ENCODE results near the gene GNAI3. TPM values are rescaled to one million over a fixed set of nuclear protein-coding genes. Genes with fewer than 3 reads are reported as not detected.

The GNAI3 gene
- total RNA-seq, 6 donors from 2014 or later: 2.2 to 9.0 (median 6.0) TPM

DNA sequence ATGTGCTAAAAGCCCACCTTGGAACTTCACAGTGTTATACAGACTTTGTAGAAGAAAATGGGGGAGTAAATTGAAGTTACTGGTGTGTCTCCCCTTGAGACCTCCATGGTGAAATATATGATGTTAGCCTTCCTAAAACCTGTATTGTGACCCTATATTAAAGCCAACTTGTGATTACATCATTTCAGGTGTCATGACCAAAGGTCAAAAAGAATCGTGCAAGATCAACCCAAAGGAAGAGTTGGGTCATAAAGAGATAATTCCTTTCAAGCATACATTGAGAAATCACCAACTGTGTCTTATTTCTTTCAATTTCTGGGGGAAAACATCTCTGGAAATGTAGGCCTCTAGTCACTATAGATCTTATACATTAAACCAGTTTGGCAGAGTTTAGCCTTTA lies 36.4 kb downstream of the GNAI3 start:
- H3K27ac ChIP-seq: no peak overlapping the region
- H3K9me3 ChIP-seq: no peaks in the 10 kb centered on the region
- no peak overlapping the region for H3K4me3 ChIP-seq
- TF ChIP-seq EP300 (IDR thresholded peaks at IDR 0.05) (no peak), POLR2AphosphoS5 (IDR thresholded peaks at IDR 0.05) (no peak), POLR2A (IDR thresholded peaks at IDR 0.05) (no peak)
- TF ChIP-seq, protein P1, sequence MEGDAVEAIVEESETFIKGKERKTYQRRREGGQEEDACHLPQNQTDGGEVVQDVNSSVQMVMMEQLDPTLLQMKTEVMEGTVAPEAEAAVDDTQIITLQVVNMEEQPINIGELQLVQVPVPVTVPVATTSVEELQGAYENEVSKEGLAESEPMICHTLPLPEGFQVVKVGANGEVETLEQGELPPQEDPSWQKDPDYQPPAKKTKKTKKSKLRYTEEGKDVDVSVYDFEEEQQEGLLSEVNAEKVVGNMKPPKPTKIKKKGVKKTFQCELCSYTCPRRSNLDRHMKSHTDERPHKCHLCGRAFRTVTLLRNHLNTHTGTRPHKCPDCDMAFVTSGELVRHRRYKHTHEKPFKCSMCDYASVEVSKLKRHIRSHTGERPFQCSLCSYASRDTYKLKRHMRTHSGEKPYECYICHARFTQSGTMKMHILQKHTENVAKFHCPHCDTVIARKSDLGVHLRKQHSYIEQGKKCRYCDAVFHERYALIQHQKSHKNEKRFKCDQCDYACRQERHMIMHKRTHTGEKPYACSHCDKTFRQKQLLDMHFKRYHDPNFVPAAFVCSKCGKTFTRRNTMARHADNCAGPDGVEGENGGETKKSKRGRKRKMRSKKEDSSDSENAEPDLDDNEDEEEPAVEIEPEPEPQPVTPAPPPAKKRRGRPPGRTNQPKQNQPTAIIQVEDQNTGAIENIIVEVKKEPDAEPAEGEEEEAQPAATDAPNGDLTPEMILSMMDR (IDR thresholded peaks at IDR 0.05): no peak
- H3K4me1 ChIP-seq: no peaks in the 10 kb centered on the region
- DNase-seq (no peak), ATAC-seq (ENCODE audit: low FRiP score in 2 of 2) (no peak)
- H3K36me3 ChIP-seq: peaks cover 24 to 92% (median 45%) of the 10 kb centered on the region in 4 donors
- H3K27me3 ChIP-seq: no peaks in the 10 kb centered on the region
- 79 to 82% methylated on average over 1 of the region's 1 CpG for WGBS, 2 donors

DNA sequence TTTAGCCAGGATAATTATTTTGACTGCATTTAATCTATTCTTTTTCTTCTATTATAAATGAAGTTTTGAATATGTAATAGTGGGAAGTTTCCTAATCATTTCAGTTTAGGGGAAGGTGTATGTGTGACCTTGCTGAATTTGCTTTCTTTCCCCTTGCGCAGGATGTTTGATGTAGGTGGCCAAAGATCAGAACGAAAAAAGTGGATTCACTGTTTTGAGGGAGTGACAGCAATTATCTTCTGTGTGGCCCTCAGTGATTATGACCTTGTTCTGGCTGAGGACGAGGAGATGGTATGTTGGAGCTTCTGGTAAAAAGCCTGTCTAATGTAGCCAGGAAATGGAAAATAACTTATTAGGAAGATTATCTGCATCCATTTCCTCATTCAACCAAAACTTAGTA lies 37.6 kb downstream of the GNAI3 start:
- H3K36me3 ChIP-seq: peaks cover 24 to 92% (median 39%) of the 10 kb centered on the region in 4 donors
- ATAC-seq (ENCODE audit: low FRiP score in 2 of 2) (no peak), DNase-seq (no peak)
- no peaks in the 10 kb centered on the region for H3K27me3 ChIP-seq
- H3K4me1 ChIP-seq: no peaks in the 10 kb centered on the region
- no peak overlapping the region for H3K4me3 ChIP-seq
- no peak overlapping the region for H3K27ac ChIP-seq
- no peaks in the 10 kb centered on the region for H3K9me3 ChIP-seq
- 84 to 89% methylated on average over 3 of the region's 3 CpGs for whole genome bisulfite sequencing, 2 donors
- TF ChIP-seq POLR2A (IDR thresholded peaks at IDR 0.05) (no peak), POLR2AphosphoS5 (IDR thresholded peaks at IDR 0.05) (no peak), EP300 (IDR thresholded peaks at IDR 0.05) (no peak)
- TF ChIP-seq, protein P1 (IDR thresholded peaks at IDR 0.05): no peak

GRCh38 chr1:109589177-109589576 lies 40.8 kb downstream of the GNAI3 start:
- Histone ChIP-seq H3K27me3 (no peaks in the 10 kb centered on the region), H3K36me3 (peaks cover 31 to 99% (median 45%) of the 10 kb centered on the region in 4 donors), H3K4me1 (no peaks in the 10 kb centered on the region), H3K4me3 (no peak overlapping the region), H3K27ac (no peak overlapping the region), H3K9me3 (no peaks in the 10 kb centered on the region)
- ATAC-seq (ENCODE audit: low FRiP score in 2 of 2) (no peak), DNase-seq (no peak)
- TF ChIP-seq POLR2AphosphoS5 (IDR thresholded peaks at IDR 0.05): no peak
- TF ChIP-seq POLR2A (IDR thresholded peaks at IDR 0.05): no peak
- no peak for TF ChIP-seq EP300 (IDR thresholded peaks at IDR 0.05)
- TF ChIP-seq, protein P1 (IDR thresholded peaks at IDR 0.05): no peak
- WGBS, 2 donors: 66 to 71% methylated on average over 3 of the region's 3 CpGs

DNA sequence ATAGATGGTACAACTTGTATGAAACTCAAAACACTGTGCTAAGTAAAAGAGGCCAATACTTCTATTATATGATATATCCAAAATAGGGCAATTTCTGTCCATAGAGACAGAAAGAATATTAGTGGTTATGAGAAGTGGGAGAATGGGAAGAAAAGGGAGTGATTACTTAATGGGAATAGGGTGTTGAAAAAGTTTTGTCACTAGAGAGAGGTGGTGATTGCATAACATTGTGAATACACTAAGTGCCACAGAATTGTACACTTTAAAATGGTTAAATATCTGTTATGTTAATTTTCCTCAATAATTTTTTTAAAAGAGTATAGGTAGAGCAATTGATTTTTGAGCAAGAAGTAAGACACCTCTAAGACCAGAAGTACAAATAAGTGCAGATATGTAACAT lies 41.3 kb downstream of the GNAI3 start:
- Histone ChIP-seq H3K27me3 (no peaks in the 10 kb centered on the region), H3K27ac (no peak overlapping the region), H3K9me3 (no peaks in the 10 kb centered on the region), H3K4me3 (no peak overlapping the region), H3K36me3 (peaks cover 31 to 99% (median 46%) of the 10 kb centered on the region in 4 donors), H3K4me1 (no peaks in the 10 kb centered on the region)
- TF ChIP-seq, protein P1 (IDR thresholded peaks at IDR 0.05): no peak
- no peak for TF ChIP-seq POLR2AphosphoS5 (IDR thresholded peaks at IDR 0.05)
- no peak for TF ChIP-seq POLR2A (IDR thresholded peaks at IDR 0.05)
- no peak for TF ChIP-seq EP300 (IDR thresholded peaks at IDR 0.05)
- ATAC-seq (ENCODE audit: low FRiP score in 2 of 2): no peak
- DNase-seq: no peak

DNA sequence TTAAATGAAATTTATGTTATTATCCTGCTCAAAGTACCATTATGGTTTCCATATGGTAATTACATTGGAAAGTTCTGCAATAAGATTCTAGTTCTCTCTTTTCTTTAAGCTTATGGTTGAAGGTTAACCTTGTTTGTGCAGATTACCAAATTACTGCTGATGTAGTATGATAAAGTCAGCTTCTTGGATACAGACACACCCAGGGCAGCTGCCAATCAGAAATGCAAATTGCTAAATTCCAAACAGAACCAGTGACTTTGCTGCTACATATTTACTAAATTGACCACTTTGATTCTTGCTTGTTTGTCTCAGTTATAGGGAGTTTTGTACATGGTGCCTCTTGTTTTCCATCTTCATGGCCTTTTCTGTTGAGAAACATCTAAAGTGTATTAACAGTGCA lies 44.5 kb downstream of the GNAI3 start:
- Histone ChIP-seq H3K9me3 (no peaks in the 10 kb centered on the region), H3K4me3 (no peak overlapping the region), H3K4me1 (no peaks in the 10 kb centered on the region), H3K27me3 (no peaks in the 10 kb centered on the region), H3K27ac (no peak overlapping the region), H3K36me3 (peaks cover 15 to 98% (median 31%) of the 10 kb centered on the region in 4 donors)
- TF ChIP-seq POLR2A (IDR thresholded peaks at IDR 0.05) (no peak), POLR2AphosphoS5 (IDR thresholded peaks at IDR 0.05) (no peak), EP300 (IDR thresholded peaks at IDR 0.05) (no peak)
- TF ChIP-seq, protein P1 (IDR thresholded peaks at IDR 0.05): no peak
- DNase-seq (no peak), ATAC-seq (ENCODE audit: low FRiP score in 2 of 2) (no peak)

Data from upper lobe of left lung (tissue), 6 donors.